Inflammatory macrophage (primary cell): Measurements from ENCODE around the gene GJB2.

Experiments
- DNase-seq, 2 donors: peaks; one replicate each; pipeline ENCODE4 v3.0.0-alpha.2; 2020 to 2022
- total RNA-seq, 18 experiments: gene quantifications; one replicate each; lab custom pipeline; 2026; ENCODE audit warnings: mixed read lengths in 6 of 18, inconsistent platforms in 2 of 18; lab: John Stamatoyannopoulos, UW

The GJB2 gene
- total RNA-seq, result 16.5 to 216 (median 52.3) reads per million in 18 experiments

DNA sequence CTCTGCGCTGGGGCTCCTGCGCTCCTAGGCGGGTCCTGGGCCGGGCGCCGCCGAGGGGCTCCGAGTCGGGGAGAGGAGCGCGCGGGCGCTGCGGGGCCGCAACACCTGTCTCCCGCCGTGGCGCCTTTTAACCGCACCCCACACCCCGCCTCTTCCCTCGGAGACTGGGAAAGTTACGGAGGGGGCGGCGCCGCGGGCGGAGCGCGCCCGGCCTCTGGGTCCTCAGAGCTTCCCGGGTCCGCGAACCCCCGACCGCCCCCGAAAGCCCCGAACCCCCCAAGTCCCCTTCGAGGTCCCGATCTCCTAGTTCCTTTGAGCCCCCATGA, at the start of gene GJB2:
TSS of gene GJB2 (minus strand) at position 103 of the 326 bp plus-strand sequence. CDS start 3,357 bp downstream, outside the sequence.
- no peak for DNase-seq

DNA sequence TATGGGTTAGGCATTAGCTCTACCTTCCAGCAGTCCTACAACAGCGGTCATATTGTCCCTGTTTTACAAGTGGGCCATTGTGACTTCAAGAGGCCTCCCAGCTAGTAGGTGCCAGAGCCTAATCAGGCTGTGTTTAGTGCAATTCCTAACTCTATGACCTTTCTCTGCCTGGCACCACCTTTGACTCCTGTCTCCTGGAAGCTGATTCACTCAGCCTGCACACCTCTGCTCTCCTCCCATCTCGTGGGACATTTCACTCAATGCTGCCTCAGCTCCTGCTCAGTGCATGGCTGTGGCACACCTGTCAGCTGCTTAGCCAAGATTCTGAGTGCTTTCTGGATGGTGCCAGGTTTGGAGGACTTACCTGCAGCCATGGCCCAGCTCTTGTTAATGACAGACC, 48.9 kb upstream of the GJB2 start:
- no peak for DNase-seq

GRCh38 chr13:20239748-20240147, 47.0 kb upstream of the GJB2 start:
- DNase-seq, result no peak

DNA sequence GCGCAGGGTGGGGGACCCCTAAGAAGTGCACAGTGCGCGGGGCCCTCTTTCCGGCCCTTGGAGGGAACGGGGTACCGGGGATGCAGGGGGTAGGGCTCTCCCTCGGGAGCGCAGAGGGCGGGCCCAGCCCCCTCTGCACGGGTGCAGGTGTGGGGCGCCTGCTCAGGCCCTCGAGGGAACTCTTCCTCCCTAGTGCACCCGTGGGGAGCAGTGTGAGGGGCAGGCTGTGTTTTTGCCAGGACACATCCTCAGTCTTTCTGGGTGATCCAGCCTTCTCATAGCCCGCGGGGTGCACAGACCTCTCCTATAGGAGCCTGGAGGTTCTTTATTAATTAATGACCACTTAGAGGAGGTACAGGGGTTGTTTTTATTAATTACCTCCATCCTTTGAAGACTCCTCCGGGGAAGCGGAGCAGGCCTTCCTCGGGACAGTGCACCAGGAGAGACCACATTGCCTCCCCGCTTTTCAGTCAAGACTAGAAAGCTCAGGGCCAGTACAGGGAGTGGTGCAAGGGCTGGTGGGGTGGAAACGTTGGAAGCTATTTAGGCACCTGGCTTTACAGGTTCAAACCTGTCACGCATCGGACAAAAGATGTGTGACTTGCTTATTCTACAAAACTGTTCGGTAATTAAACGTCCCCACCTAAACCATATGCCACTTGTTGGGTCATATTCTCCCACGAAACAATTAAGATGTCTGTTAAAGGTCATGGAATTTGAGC, 40.0 kb upstream of the GJB2 start:
- no peak for DNase-seq

- DNase-seq, result peak in 1 of 2 donors; percentile 23
Observed at GRCh38 chr13:20231839-20232555, 39.3 kb upstream of the GJB2 start, which contains the start of gene GJB6. Gene GJB6 (minus strand): TSS chr13:20232319. CDS start chr13:20223480, 8,839 bp downstream.

DNA sequence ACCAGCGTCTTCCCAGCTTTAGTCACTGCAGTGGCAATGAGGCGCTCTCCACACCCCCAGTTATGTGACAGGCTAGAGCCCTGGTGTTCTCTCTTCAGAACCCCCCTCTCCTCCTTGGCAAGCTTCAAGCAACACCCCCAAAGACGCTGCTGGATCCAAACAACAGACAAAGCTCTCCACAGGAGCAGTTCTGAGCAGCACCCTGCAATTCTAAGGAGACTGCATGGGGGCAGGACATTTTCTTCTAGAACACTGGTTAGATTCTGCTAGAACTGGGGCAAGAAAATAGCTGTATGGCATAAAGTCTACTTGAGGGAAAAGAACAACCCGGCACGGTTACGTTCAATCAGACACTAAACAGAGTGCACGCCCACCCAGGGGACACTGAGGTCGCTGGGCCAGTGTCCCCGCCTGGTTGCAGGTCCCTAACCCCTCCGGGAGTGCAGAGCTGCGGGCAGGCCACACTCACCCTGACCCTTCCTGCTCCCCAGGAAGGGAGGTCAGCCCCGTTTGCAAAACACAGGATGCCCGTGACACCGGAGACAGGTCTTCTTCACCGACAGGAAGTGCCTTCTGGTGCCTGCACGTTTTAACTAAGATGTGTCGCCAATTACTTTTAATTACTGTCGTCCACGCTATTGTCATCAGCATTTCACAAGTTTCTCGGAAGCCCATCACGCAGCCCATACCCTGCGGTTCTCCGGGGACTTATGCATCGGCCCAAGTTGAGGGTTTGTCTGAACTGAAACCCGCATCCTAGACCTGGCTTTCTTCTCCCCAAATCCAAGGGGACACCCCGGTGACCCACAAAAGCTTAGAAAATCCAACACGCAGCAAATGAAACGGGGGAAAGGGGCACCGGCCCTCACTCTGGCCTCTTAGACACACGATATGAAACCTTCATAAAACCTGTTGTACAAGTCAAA, 38.4 kb upstream of the GJB2 start:
- DNase-seq, result no peak

GRCh38 chr13:20227730-20228129, 35.0 kb upstream of the GJB2 start:
- peak; percentile 38 to 42 for DNase-seq

GRCh38 chr13:20227288-20227687, 34.5 kb upstream of the GJB2 start:
- no peak for DNase-seq

DNA sequence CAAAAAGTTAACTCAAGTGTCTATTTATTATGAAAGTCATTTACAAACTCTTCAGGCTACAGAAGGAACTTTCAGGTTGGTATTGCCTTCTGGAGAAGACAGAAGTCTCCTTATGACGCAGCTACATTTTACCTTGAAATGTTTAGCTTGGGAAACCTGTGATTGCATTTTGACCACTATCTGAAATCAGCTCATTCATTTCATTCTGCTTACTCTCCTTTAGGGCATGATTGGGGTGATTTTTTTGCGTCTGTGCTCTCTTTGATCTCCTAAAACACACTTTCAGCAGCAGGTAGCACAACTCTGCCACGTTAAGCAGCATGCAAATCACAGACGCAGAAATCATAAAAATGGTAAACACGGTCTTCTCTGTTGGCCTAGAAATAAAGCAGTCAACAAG, 29.8 kb upstream of the GJB2 start:
- DNase-seq, result no peak

- DNase-seq, result peak; percentile 98 to 99
Observed at GRCh38 chr13:20221772-20222171, 29.0 kb upstream of the GJB2 start.

DNA sequence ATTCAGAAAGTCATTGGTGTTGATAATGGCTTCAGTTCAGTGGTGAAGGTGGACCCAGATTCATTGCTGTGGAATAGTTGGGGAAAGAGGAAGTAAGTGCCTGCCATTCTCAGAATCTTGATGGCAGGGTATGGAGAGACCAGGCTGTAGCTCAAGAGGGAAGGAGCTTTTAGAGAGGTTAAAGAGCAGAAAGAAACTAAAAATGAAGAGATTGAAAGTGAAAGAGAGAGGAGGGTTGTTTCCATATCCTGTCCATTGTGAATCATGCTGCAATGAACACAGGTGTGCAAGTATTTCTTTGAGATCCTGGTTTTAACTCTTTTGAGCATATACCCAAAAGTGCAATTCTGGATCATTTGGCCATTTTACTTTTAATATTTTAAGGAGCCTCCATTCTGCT, 26.8 kb upstream of the GJB2 start:
- DNase-seq, result peak in 1 of 2 donors; percentile 20

GRCh38 chr13:20217168-20217567, 24.4 kb upstream of the GJB2 start:
- no peak for DNase-seq

GRCh38 chr13:20209948-20210347, 17.2 kb upstream of the GJB2 start:
- DNase-seq, result no peak

GRCh38 chr13:20206698-20207235, 14.0 kb upstream of the GJB2 start:
- DNase-seq, result no peak

GRCh38 chr13:20206065-20206697, 13.4 kb upstream of the GJB2 start:
- peak; percentile 26 to 50 for DNase-seq

DNA sequence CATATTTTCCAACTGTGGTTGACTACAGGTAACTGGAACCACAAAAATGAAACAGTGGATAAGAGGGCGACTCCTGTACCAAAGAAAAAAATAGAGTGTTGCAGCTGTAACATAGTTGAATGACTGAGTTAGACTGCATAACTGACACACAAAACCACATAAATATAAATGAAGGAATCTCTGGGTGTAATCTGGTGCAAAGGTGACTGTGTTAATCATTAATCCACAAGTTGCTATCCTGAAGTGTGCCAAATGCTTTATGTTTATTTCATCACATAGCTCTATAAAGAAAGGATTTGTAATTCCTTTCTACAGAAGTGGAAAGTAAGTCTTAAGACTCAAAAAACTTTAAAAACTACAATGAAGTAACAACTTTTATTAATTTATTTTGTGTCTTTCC, 6.0 kb upstream of the GJB2 start:
- no peak for DNase-seq

DNA sequence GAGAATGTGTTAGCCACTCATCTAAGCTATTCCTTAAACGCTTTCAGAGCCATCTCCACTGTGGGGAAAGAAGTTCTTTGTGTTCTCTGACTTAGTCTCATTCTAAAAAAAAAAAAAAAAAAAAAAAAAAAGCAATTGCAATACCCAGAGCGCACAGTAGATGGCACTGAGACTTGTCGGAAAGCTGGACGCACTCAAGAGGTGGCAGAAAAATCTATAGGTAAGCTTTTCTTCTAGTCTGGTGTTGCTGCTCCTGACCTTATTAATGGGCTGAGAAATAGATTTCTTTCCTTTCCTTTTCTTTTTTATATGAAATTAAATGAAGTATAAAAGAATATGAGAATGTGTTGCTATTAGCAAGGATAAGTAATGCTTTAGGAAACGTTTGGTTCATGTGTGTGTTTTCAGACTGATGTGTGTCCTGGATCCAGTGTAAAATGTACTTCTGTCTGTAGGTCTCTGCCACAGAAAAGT, 4.7 kb upstream of the GJB2 start:
- peak; percentile 54 to 85 for DNase-seq

DNA sequence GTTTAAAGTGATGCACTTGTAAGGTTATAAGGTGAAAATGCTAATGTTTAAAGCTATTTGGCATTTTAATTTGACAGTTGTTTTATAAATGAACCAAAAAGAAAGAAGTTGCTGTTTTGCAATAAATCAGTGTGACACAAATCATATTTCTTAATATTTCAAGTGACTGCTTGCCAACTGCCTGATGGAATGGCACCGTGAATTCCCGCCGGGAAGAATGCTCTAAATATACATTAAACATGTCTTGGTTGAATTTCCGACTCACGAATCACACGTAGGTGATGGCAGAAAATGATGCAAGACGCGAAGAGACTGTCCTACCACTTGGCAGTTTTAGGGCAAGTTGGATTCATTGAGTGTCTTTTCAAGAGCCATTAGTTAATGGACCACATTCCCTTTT, 3.1 kb upstream of the GJB2 start:
- DNase-seq, result peak; percentile 36 to 52

DNA sequence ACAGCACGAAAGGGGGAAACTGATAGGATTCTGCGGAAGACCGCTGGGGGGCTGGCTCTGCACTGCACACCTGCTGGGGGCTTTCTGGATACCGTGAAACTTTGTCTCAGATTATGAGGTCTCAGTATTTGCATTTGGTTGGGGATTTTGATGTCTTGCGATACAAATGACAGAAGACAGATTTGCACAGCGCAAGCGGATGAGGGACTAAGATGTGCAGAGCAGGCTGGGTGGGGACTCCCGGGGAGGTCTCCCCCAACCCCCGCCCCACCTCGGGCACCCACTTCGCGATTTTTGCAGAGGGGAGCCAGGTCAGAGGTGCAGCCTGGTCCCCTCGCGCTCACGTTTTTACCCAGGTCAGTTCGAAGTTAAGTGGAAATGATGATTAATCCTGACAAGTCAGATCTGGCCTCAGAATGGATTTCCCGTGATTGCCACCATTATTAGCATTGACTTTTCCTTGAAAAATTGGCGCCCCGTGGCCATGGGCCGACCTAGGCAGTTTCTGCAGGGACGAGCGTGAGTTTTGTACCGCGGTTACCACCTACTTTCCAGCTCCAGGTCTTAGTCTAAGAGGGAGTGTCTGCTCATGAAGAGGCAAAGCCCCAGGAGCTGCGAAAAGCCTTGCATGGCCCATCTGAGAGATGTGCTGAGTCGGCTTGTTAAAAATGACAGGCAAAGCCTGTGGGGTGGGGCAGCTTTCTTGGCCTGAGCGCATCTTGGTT, 1.3 kb upstream of the GJB2 start:
- no peak for DNase-seq

DNA sequence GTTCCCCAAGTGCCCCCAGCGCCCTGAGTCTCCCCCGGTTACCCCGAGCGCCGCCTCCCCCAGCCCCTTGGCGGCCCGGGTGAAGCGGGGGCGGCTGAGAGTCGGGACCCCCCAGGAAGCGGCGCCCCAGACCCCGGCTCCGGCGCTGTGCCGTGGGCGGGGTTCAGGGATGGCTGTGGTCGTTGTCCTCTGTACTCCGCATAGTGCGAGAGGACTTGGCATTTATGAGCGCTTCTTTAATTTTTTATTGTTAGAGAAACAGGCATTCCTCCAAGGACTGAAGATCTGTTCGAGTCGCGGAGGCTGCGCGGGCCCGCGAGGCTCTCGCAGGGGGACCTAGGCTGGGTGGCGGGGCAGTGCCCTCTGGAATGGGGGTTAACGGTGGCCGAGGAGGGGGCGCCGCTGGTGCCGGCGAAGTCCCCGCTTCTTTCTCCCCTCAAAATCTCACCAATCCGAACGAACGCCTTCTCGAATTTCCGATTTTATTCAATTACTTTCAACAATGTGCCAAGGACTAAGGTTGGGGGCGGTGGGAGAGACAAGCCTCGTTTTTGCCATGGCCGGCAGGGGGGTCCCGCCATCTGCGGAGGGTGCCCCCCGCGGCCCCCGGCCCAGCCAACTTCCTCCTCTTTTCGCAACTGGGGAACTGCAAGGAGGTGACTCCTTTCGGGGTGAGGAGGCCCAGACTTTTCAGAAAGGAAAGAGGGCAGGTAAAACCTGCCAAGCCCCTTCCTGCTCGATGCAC, 596 bp upstream of the GJB2 start:
- no peak for DNase-seq
